ENCODE measurements around the gene PCDHA7.
"Not testable (repeated sequence)": the region's sequence is repeated elsewhere in the genome, so short reads cannot be mapped to it uniquely, and the experiment has no call there.

The PCDHA7 gene

GRCh38 chr5:140829511-140830501 is 4.3 kb upstream of the PCDHA7 start:
- H3K4me1 ChIP-seq (ENCODE audit: control insufficient read depth, insufficient read depth, low read length); H3K4me3 ChIP-seq (ENCODE audit: low read length); H3K27me3 ChIP-seq (ENCODE audit: control insufficient read depth, insufficient read depth, low read length); H3K36me3 ChIP-seq (ENCODE audit: control insufficient read depth, insufficient read depth, low read length); H3K27ac ChIP-seq (ENCODE audit: low read depth, low read length); H3K9ac ChIP-seq (ENCODE audit: low read length): not testable (repeated sequence)

DNA sequence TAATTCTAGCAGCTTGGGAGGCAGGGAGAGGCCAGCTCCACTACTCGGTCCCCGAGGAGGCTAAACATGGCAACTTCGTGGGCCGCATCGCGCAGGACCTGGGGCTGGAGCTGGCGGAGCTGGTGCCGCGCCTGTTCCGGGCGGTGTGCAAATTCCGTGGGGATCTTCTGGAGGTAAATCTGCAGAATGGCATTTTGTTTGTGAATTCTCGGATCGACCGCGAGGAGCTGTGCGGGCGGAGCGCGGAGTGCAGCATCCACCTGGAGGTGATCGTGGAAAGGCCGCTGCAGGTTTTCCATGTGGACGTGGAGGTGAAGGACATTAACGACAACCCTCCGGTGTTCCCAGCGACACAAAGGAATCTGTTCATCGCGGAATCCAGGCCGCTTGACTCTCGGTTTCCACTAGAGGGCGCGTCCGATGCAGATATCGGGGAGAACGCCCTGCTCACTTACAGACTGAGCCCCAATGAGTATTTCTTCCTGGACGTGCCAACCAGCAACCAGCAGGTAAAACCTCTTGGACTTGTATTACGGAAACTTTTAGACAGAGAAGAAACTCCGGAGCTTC is 455 bp downstream of the PCDHA7 start:
- H3K9ac ChIP-seq (ENCODE audit: low read length); H3K27ac ChIP-seq (ENCODE audit: low read depth, low read length); H3K4me3 ChIP-seq (ENCODE audit: low read length); H3K4me1 ChIP-seq (ENCODE audit: control insufficient read depth, insufficient read depth, low read length); H3K36me3 ChIP-seq (ENCODE audit: control insufficient read depth, insufficient read depth, low read length); H3K27me3 ChIP-seq (ENCODE audit: control insufficient read depth, insufficient read depth, low read length): not testable (repeated sequence)

DNA sequence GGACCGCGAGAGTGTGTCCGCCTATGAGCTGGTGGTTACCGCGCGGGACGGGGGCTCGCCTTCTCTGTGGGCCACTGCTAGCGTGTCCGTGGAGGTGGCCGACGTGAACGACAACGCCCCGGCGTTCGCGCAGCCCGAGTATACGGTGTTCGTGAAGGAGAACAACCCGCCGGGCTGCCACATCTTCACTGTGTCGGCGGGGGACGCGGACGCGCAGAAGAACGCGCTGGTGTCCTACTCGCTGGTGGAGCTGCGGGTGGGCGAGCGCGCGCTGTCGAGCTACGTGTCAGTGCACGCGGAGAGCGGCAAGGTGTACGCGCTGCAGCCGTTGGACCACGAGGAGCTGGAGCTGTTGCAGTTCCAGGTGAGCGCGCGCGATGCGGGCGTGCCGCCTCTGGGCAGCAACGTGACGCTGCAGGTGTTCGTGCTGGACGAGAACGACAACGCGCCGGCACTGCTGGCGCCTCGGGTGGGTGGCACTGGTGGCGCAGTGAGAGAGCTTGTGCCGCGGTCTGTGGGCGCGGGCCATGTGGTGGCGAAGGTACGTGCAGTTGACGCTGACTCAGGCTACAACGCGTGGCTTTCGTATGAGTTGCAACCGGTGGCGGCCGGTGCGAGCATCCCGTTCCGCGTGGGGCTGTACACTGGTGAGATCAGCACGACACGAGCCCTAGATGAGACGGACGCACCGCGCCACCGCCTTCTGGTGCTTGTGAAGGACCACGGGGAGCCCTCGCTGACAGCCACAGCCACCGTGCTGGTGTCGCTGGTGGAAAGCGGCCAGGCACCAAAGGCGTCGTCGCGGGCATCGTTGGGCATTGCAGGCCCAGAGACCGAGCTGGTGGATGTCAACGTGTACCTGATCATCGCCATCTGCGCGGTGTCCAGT is 1.8 kb downstream of the PCDHA7 start:
- Histone ChIP-seq H3K9ac (ENCODE audit: low read length) (no peak overlapping the region), H3K27ac (ENCODE audit: low read depth, low read length) (no peak overlapping the region), H3K4me1 (ENCODE audit: control insufficient read depth, insufficient read depth, low read length) (no peaks in the 10 kb centered on the region), H3K4me3 (ENCODE audit: low read length) (no peak overlapping the region), H3K36me3 (ENCODE audit: control insufficient read depth, insufficient read depth, low read length) (no peaks in the 10 kb centered on the region), H3K27me3 (ENCODE audit: control insufficient read depth, insufficient read depth, low read length) (peaks cover 2% of the 10 kb centered on the region)

DNA sequence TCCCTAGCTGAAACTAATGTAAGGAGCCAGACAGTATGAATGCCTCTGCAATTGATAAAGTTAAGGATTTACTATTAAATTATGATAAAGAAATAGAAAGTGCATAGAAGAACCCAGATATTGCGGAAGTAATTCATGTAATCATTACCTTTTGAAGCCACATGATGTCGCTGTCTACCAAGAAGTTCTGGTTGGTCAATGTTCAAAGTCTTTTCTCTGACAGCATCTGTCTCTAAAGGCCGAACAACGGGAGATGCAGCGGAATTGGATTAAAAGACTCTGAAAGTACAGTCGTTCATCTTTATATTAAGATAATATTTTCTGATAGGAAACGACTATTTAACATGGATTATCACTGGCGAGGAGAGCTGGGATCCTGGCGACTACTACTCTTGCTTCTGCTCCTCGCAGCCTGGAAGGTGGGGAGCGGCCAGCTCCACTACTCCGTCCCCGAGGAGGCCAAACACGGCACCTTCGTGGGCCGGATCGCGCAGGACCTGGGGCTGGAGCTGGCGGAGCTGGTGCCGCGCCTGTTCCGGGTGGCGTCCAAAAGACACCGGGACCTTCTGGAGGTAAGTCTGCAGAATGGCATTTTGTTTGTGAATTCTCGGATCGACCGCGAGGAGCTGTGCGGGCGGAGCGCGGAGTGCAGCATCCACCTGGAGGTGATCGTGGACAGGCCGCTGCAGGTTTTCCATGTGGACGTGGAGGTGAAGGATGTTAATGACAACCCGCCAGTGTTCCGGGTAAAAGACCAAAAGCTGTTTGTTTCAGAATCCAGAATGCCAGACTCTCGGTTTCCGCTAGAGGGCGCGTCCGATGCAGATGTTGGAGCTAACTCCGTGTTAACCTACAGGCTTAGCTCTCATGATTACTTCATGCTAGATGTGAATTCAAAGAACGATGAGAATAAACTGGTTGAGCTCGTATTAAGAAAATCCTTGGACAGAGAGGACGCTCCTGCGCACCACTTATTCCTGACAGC is 7.2 kb downstream of the PCDHA7 start, which contains the start of gene PCDHA8:
Gene PCDHA8 (plus strand): TSS at position 210 of the 985 bp plus-strand sequence. CDS start 135 bp downstream, at position 345.
- Histone ChIP-seq H3K9ac (ENCODE audit: low read length) (no peak within 1 kb of the TSS), H3K36me3 (ENCODE audit: control insufficient read depth, insufficient read depth, low read length) (no peaks in the 10 kb centered on the region), H3K27ac (ENCODE audit: low read depth, low read length) (no peak within 1 kb of the TSS), H3K4me3 (ENCODE audit: low read length) (no peak within 1 kb of the TSS), H3K4me1 (ENCODE audit: control insufficient read depth, insufficient read depth, low read length) (no peaks in the 10 kb centered on the region), H3K27me3 (ENCODE audit: control insufficient read depth, insufficient read depth, low read length) (peaks cover 1% of the 10 kb centered on the region)

- Histone ChIP-seq H3K27ac (ENCODE audit: low read depth, low read length) (no peak overlapping the region), H3K36me3 (ENCODE audit: control insufficient read depth, insufficient read depth, low read length) (no peaks in the 10 kb centered on the region), H3K9ac (ENCODE audit: low read length) (no peak overlapping the region), H3K27me3 (ENCODE audit: control insufficient read depth, insufficient read depth, low read length) (no peaks in the 10 kb centered on the region), H3K4me3 (ENCODE audit: low read length) (no peak overlapping the region), H3K4me1 (ENCODE audit: control insufficient read depth, insufficient read depth, low read length) (no peaks in the 10 kb centered on the region)
These were observed 9.0 kb downstream of the PCDHA7 start for GRCh38 chr5:140842798-140843733.

DNA sequence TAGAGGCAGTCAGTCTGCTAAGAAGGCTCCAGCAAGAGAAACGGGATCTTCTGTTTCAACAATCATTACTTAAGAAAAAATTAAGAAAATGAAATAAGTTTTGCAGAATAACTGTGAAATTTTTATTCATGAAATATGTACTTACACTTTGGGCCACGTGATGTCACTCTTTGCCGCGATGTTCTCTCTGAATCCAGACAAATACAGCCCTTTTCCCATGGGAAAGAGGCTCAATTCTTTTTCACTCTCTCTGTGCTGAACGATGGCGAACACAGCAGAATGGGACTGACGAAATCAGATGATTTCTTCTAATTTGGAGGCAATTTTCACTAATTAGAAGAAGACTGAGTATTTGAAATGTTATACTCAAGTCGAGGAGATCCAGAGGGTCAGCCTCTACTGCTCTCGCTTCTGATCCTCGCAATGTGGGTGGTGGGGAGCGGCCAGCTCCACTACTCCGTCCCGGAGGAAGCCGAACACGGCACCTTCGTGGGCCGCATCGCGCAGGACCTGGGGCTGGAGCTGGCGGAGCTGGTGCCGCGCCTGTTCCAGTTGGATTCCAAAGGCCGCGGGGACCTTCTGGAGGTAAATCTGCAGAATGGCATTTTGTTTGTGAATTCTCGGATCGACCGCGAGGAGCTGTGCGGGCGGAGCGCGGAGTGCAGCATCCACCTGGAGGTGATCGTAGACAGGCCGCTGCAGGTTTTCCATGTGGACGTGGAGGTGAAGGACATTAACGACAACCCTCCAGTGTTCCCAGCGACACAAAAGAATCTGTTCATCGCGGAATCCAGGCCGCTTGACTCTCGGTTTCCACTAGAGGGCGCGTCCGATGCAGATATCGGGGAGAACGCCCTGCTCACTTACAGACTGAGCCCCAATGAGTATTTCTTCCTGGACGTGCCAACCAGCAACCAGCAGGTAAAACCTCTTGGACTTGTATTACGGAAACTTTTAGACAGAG is 14.4 kb downstream of the PCDHA7 start, which contains the start of gene PCDHA9:
Gene PCDHA9 (plus strand): TSS at position 244 of the 964 bp plus-strand sequence. CDS start 114 bp downstream, at position 358.
- not testable (repeated sequence) for H3K4me1 ChIP-seq (ENCODE audit: control insufficient read depth, insufficient read depth, low read length); H3K36me3 ChIP-seq (ENCODE audit: control insufficient read depth, insufficient read depth, low read length); H3K4me3 ChIP-seq (ENCODE audit: low read length); H3K9ac ChIP-seq (ENCODE audit: low read length); H3K27me3 ChIP-seq (ENCODE audit: control insufficient read depth, insufficient read depth, low read length); H3K27ac ChIP-seq (ENCODE audit: low read depth, low read length)

GRCh38 chr5:140849831-140850634 is 16.0 kb downstream of the PCDHA7 start:
- not testable (repeated sequence) for H3K27me3 ChIP-seq (ENCODE audit: control insufficient read depth, insufficient read depth, low read length)

GRCh38 chr5:140855772-140856674 is 22.0 kb downstream of the PCDHA7 start, which contains the start of gene PCDHA10:
PCDHA10 (plus strand) TSS chr5:140855897; CDS start chr5:140856049, 152 bp downstream.
- Histone ChIP-seq H3K4me3 (ENCODE audit: low read length) (no peak within 1 kb of the TSS), H3K27me3 (ENCODE audit: control insufficient read depth, insufficient read depth, low read length) (no peaks in the 10 kb centered on the region), H3K27ac (ENCODE audit: low read depth, low read length) (no peak within 1 kb of the TSS), H3K4me1 (ENCODE audit: control insufficient read depth, insufficient read depth, low read length) (no peaks in the 10 kb centered on the region), H3K36me3 (ENCODE audit: control insufficient read depth, insufficient read depth, low read length) (no peaks in the 10 kb centered on the region), H3K9ac (ENCODE audit: low read length) (no peak within 1 kb of the TSS)

More at GRCh38 chr5:140849831-140850634, 16.0 kb downstream of the PCDHA7 start:
- not testable (repeated sequence) for H3K36me3 ChIP-seq (ENCODE audit: control insufficient read depth, insufficient read depth, low read length); H3K9ac ChIP-seq (ENCODE audit: low read length); H3K4me3 ChIP-seq (ENCODE audit: low read length); H3K4me1 ChIP-seq (ENCODE audit: control insufficient read depth, insufficient read depth, low read length); H3K27ac ChIP-seq (ENCODE audit: low read depth, low read length)
